HG02759 (cell line): ENCODE measurements around the gene HRH1.
"Not testable (repeated sequence)": the region's sequence is repeated elsewhere in the genome, so short reads cannot be mapped to it uniquely, and the experiment has no call there.

Experiments
- ATAC-seq: cut with Tn5 transposase; IDR thresholded peaks from one replicate; pipeline ENCODE4 v1.9.1; 2021; ENCODE audit warnings: mild to moderate bottlenecking, moderate library complexity; ENCODE audit not compliant: unreplicated experiment

Gene HRH1, protein sequence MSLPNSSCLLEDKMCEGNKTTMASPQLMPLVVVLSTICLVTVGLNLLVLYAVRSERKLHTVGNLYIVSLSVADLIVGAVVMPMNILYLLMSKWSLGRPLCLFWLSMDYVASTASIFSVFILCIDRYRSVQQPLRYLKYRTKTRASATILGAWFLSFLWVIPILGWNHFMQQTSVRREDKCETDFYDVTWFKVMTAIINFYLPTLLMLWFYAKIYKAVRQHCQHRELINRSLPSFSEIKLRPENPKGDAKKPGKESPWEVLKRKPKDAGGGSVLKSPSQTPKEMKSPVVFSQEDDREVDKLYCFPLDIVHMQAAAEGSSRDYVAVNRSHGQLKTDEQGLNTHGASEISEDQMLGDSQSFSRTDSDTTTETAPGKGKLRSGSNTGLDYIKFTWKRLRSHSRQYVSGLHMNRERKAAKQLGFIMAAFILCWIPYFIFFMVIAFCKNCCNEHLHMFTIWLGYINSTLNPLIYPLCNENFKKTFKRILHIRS

DNA sequence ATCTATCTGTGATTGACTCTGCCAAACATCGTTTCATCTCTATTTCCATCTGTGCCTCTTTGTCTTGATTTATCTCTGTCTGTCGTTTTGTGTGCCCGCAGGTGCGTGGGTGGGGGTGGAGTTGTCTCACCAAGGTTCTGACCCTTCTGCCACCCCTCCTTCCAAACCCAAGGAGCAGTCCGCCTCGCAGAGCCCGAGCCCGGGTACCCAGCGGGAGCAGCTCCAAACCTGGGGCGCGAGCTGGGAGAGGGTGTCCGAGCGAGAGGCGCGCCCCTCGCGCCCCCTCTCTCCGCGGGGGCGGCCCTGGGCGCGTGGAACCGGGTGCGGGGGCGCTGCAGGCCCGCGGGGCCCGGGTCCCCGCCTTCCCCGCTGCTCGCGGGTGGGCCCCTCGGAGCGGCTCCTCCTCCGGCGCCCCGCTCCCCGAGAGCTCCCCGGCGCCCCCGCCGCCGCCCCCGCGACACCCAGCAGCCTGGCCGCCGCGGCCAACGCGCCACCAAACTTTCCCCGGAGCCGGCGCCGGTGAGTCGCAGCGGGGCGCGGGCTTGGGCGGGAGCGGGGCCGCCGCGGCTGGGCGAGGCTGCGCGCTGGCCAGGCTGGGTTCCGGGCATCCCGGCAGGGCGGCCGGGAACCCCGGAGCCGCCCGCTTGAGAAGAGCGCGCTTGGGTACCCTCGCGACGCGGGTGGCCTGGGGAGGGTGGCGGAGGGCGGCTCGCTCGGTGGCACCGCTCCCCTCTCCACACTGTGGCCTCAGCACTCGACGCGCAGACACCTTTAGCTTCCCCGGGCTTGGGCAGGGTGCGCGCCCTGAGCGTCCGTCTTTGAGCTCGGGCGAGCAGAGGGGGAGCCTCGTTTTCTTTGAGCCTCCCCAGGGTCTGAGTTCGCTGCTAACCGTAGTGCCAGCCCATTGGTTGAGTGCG, at the start of gene HRH1:
Gene HRH1 (plus strand): TSS at position 458 of the 917 bp plus-strand sequence. CDS start 104,545 bp downstream, outside the sequence.
- no peak for ATAC-seq

GRCh38 chr3:11113316-11113715, 41.0 kb upstream of the HRH1 start:
- ATAC-seq: not testable (repeated sequence)

- ATAC-seq: no peak
Measured at GRCh38 chr3:11115548-11115947, 38.7 kb upstream of the HRH1 start.

- no peak for ATAC-seq
Measured at GRCh38 chr3:11116336-11117059, 37.8 kb upstream of the HRH1 start.

- ATAC-seq: no peak
Measured at GRCh38 chr3:11117591-11117990, 36.7 kb upstream of the HRH1 start.

GRCh38 chr3:11118181-11118682, 36.1 kb upstream of the HRH1 start:
- ATAC-seq: no peak

DNA sequence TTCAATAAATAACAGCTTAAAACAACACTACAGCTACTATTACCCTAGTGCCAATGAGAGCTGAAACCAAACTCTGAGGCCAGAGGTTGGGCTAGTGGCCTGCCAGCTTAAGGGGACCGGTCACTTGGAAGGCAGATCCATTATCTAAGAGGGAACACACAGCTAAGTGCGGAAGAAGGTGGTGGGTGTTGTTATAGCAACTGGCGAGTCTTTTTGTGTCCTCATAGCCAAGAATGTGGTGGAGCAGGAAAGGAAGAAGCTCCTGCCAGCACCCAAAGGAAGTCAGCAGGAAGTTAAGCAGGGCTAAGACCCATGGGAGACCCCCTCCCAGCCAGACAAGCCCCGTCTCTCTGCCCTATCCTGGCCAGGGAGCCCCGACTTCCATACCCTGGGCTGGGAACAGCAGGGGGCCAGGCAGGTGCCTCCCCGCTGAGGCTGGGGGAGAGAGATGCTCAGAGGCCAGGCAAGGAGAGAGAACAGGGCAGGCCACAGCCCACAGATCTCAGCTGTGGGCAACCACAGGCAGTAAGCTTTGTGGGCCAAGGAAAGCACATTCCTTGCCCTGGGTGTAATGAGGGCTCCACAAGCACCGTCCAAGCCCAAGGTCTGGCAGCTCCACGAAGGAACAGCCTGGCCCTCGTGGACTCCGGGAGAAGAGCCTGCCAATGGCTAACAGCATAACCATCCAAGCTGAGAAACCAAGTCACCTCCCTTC, 34.0 kb upstream of the HRH1 start:
- ATAC-seq: no peak

GRCh38 chr3:11126653-11127052, 27.6 kb upstream of the HRH1 start:
- ATAC-seq: no peak

- no peak for ATAC-seq
Measured at GRCh38 chr3:11128682-11129632, 25.3 kb upstream of the HRH1 start.

GRCh38 chr3:11130385-11130784, 23.9 kb upstream of the HRH1 start:
- no peak for ATAC-seq

DNA sequence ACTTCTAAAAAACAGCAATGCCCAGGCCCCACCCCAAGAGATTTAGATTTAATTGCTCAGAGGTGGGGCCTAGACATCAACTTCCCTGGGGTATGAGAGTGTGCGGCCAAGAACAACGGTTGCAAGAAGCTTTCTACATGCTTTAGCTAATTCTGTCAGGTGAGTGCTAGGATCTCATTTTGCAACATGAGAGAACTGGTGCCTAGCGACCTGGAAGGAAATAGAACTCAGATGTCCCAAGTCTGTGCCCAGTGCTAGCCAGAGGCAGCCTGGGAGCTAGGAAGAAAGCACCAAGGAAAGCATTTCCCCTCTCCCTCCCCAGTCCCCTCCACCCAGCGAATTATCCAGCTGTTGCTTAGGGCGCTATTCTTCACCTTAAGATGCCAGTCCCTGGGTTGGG, 22.9 kb upstream of the HRH1 start:
- ATAC-seq: no peak

DNA sequence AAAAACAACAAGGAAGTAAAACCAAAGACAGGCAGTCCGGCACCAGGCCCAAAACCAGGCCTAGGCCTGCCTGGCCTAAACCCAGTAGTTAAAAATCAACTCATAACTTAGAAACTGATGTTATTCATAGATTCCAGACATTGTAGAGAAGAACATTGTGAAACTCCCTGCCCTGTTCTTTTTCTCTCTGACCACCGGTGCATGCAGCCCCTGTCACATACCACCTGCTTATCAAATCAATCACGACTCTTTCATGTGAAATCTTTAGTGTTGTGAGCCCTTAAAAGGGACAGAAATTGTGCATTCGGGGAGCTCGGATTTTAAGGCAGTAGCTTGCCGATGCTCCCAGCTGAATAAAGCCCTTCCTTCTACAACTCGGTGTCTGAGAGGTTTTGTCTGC, 22.4 kb upstream of the HRH1 start:
- ATAC-seq: not testable (repeated sequence)

GRCh38 chr3:11132861-11133260, 21.4 kb upstream of the HRH1 start:
- no peak for ATAC-seq

DNA sequence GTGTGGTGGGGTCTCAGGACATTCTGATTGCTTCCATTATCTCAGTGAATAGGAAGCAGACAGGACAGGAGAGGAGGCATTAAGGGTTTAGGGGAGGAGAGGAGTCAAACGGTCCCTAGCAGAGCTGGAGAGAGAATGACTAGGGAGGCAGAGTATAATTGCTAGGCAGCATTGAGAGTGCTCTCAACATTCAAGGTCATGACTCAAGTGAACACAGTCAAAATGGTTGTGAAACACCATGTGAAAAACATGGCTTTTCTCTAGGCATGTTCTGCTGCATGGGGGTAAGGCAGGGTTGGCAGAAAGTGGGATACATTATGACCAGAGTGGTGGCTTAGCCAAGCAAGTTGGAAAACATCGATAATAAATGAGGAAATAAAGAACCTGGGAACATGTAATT, 19.5 kb upstream of the HRH1 start:
- ATAC-seq: no peak

- no peak for ATAC-seq
Measured at GRCh38 chr3:11136116-11136515, 18.2 kb upstream of the HRH1 start.

DNA sequence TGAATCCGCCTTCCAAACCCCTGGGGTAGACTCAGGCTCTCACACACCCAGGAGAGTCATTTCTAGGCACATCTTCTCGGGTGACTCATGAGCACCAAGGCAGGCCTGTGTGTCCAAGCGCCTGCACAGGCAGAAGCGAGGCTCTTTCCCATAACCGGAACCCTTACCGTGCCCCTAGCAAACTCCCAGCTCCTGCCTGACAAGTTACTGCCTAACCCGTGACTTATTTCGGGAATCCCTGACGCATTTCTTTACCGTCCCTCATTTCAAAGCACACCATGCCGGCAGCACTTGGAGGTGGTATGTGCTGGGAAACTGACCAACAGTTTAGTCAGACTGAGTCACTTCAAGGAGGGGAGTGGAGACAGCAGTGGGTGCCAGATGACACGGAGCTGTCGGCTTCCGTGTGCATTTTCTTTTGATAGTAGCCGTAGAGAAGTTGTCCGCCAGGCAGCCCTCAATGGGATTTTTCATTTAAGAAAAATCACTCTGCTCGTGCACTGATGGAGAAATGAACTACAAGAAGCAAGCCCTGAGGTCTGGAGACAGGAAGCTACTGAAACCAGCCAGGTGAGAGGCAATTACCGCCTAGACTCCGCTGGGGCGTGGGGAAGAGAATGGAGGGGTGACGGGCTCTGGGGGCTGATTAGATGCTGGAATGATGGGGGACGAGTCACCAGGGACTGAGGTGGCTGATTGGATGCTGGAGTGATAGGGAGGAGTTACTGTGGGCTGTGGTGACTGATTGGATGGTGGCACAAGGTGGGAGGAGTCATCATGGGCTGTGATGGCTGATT, 17.3 kb upstream of the HRH1 start:
- no peak for ATAC-seq

- no peak for ATAC-seq
Measured at GRCh38 chr3:11137627-11137959, 16.7 kb upstream of the HRH1 start.

DNA sequence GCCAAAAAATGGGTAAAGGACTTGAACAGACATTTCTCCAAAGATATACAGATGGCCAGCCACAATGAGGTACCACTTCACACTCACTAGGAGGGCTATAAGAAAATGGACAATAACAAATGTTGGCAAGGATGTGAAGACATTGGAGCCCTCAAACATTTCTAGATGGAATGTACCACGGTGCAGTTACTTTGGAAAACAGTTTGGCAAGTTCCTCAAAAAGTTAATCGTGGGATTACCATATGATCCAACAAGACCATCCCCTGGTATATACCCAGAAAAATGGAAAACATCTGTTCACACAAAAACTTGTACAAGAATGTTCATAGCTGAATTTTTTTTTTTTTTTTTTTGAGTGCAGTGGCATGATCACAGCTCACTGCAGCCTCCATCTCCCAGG, 15.9 kb upstream of the HRH1 start:
- ATAC-seq: no peak
